A673 (cell line): ENCODE measurements around the gene WNT8A. TPM values are rescaled to one million over a fixed set of nuclear protein-coding genes. Genes with fewer than 3 reads are reported as not detected.

ENCODE experiments used
- BruUV-seq: library from RNA; stranded (reverse); fragments of 400-500 nt; replicated peaks from 2 replicates; lab custom pipeline; 2021; lab: Mats Ljungman, UMichigan
- CTCF ChIA-PET: fragments of 300-600 bp; sonication (Branson Sonifier 250); formaldehyde crosslinking; loops from one replicate; lab custom pipeline; 2022; ENCODE audit warnings: antibody characterized with exemption; lab: Charles Lee
- POLR2A ChIA-PET: fragments of 300-600 bp; sonication (Branson Sonifier 250); formaldehyde crosslinking; loops from one replicate; lab custom pipeline; 2022; ENCODE audit warnings: antibody characterized with exemption; ENCODE audit not compliant: low non-redundant PET; lab: Charles Lee
- DNase-seq: peaks from one replicate; pipeline ENCODE4 v3.0.0-alpha.2; 2015; ENCODE audit warnings: low spot score
- H3K27ac ChIP-seq: fragments of 200-600 bp; sonication (generic); 2 replicates; pipeline ENCODE4 v1.5.1; 2016; ENCODE audit warnings: mixed run types, low read depth, mild to moderate bottlenecking, mixed read lengths, antibody characterized with exemption, low read length; ENCODE audit not compliant: poor library complexity, severe bottlenecking
- H3K27me3 ChIP-seq: fragments of 200-600 bp; sonication (generic); replicated peaks from 2 replicates; pipeline ENCODE4 v1.6.1; 2017; ENCODE audit warnings: mixed run types, low read depth, mild to moderate bottlenecking, mixed read lengths, antibody characterized with exemption, low read length; ENCODE audit not compliant: insufficient read depth, poor library complexity
- H3K36me3 ChIP-seq: fragments of 200-600 bp; sonication (generic); 2 replicates; pipeline ENCODE4 v1.6.1; 2016; ENCODE audit warnings: mixed run types, mild to moderate bottlenecking, mixed read lengths, antibody characterized with exemption, low read length; ENCODE audit not compliant: insufficient read depth, poor library complexity, severe bottlenecking
- H3K4me1 ChIP-seq: fragments of 200-600 bp; sonication (generic); 2 replicates; pipeline ENCODE4 v1.6.1; 2017; ENCODE audit warnings: mixed run types, mild to moderate bottlenecking, mixed read lengths, antibody characterized with exemption, low read length; ENCODE audit not compliant: insufficient read depth, poor library complexity, severe bottlenecking
- H3K4me3 ChIP-seq: fragments of 200-600 bp; sonication (generic); 2 replicates; pipeline ENCODE4 v1.5.1; 2016; ENCODE audit warnings: low read depth, mixed run types, mild to moderate bottlenecking, mixed read lengths, low read length; ENCODE audit not compliant: poor library complexity, severe bottlenecking
- H3K9me3 ChIP-seq: fragments of 200-600 bp; sonication (generic); 2 replicates; pipeline ENCODE4 v1.6.1; 2016; ENCODE audit warnings: mixed run types, low read depth, mild to moderate bottlenecking, mixed read lengths, antibody characterized with exemption, low read length; ENCODE audit not compliant: poor library complexity, severe bottlenecking
- CTCF ChIP-seq: fragments of 300-800, 200-600 bp; sonication (generic); conservative IDR thresholded peaks from 2 replicates; pipeline ENCODE4 v1.5.1; 2017; ENCODE audit warnings: low read depth, mild to moderate bottlenecking, antibody characterized with exemption, low read length, moderate library complexity, mixed read lengths
- EZH2 ChIP-seq: fragments of 200-600 bp; sonication (generic); IDR thresholded peaks from 2 replicates; pipeline ENCODE4 v1.6.1; 2017; ENCODE audit warnings: borderline replicate concordance, low read depth, mild to moderate bottlenecking, mixed read lengths, antibody characterized with exemption, low read length; ENCODE audit not compliant: poor library complexity, severe bottlenecking
- intact Hi-C: fragments of 100-400 bp; cut with micrococcal nuclease; formaldehyde crosslinking; loops from one replicate; pipeline ENCODE4 v1.10.0; 2022; ENCODE audit not compliant: unreplicated experiment
- total RNA-seq: library from RNA; stranded (reverse); gene quantifications from 2 replicates; pipeline ENCODE4 v1.2.3, GENCODE V29; 2021

WNT8A gene
- total RNA-seq, 1 experiment from 2014 or later = not detected

GRCh38 chr5:138138949-138139780 lies 55.3 kb downstream of the WNT8A start, which contains the start of gene NME5:
NME5 (minus strand) TSS chr5:138139428; CDS start chr5:138138780, 648 bp downstream.
- Histone ChIP-seq H3K4me1 (no peaks in the 10 kb centered on the region), H3K27me3 (no peaks in the 10 kb centered on the region), H3K9me3 (no peaks in the 10 kb centered on the region), H3K27ac (no peak within 1 kb of the TSS), H3K36me3 (no peaks in the 10 kb centered on the region), H3K4me3 (peak within 1 kb of the TSS; percentile 32)
- TF ChIP-seq CTCF (no peak), EZH2 (no peak)
- POLR2A ChIA-PET = no interaction called here
- no TSS peak for BruUV-seq
- intact Hi-C loops = loop anchor here (10.0 kb wide), 1 partner anchor 474 kb away; no protein-coding TSS in a partner anchor
- CTCF ChIA-PET = no interaction called here
- DNase-seq = peak; percentile 30

GRCh38 chr5:138139781-138140090 lies 55.9 kb downstream of the WNT8A start:
- no TSS peak for BruUV-seq
- Histone ChIP-seq H3K4me3 (no peak overlapping the region), H3K9me3 (no peaks in the 10 kb centered on the region), H3K27me3 (no peaks in the 10 kb centered on the region), H3K36me3 (no peaks in the 10 kb centered on the region), H3K4me1 (no peaks in the 10 kb centered on the region), H3K27ac (no peak overlapping the region)
- TF ChIP-seq EZH2 = no peak
- TF ChIP-seq CTCF = no peak
- CTCF ChIA-PET = no interaction called here
- POLR2A ChIA-PET = no interaction called here
- DNase-seq = no peak
- intact Hi-C loops = loop anchor here (10.0 kb wide), 1 partner anchor 475 kb away; no protein-coding TSS in a partner anchor

GRCh38 chr5:138140268-138140667 lies 56.4 kb downstream of the WNT8A start:
- Histone ChIP-seq H3K36me3 (no peaks in the 10 kb centered on the region), H3K4me3 (no peak overlapping the region), H3K4me1 (no peaks in the 10 kb centered on the region), H3K27ac (no peak overlapping the region), H3K9me3 (no peaks in the 10 kb centered on the region), H3K27me3 (no peaks in the 10 kb centered on the region)
- no peak for DNase-seq
- intact Hi-C loops = no loop called here
- CTCF ChIA-PET = no interaction called here
- no TSS peak for BruUV-seq
- TF ChIP-seq EZH2 = no peak
- TF ChIP-seq CTCF = no peak
- POLR2A ChIA-PET = no interaction called here

Other genes starting within 250 kb of the WNT8A start
- gene MYOT, start 216.2 kb upstream of the WNT8A start, total RNA-seq = not detected in 2 replicates
- gene PKD2L2, start 194.6 kb upstream of the WNT8A start, total RNA-seq = not detected in 2 replicates
- gene FAM13B, start 51.0 kb upstream of the WNT8A start, total RNA-seq = 22.7 and 23.5 TPM in 2 replicates
- gene NME5, start 55.4 kb downstream of the WNT8A start, total RNA-seq = 0.72 TPM in 1 of 2 replicates, not detected in the other
- gene BRD8, start 94.6 kb downstream of the WNT8A start, total RNA-seq = 86.7 and 97.6 TPM in 2 replicates
- 116 and 119 TPM in 2 replicates for gene KIF20A, start 95.1 kb downstream of the WNT8A start, total RNA-seq
- 54.0 and 55.1 TPM in 2 replicates for gene CDC23, start 129.3 kb downstream of the WNT8A start, total RNA-seq
- gene GFRA3, start 190.6 kb downstream of the WNT8A start, total RNA-seq = 0.75 and 0.83 TPM in 2 replicates
- gene CDC25C, start 247.8 kb downstream of the WNT8A start, total RNA-seq = 22.3 and 25.6 TPM in 2 replicates